Stimulated activated CD8-positive, alpha-beta memory T cell treated with anti-CD3 and anti-CD28 coated beads, Interleukin-15, amount 100 ng/mL, for 24 hours (primary cell): Measurements from ENCODE around the gene TULP4.
"Not testable (repeated sequence)": the region's sequence is repeated elsewhere in the genome, so short reads cannot be mapped to it uniquely, and the experiment has no call there.

Source experiments
- DNase-seq: peaks from one replicate; pipeline ENCODE4 v3.0.0-alpha.2; 2020; ENCODE audit warnings: low read depth

Gene TULP4

DNA sequence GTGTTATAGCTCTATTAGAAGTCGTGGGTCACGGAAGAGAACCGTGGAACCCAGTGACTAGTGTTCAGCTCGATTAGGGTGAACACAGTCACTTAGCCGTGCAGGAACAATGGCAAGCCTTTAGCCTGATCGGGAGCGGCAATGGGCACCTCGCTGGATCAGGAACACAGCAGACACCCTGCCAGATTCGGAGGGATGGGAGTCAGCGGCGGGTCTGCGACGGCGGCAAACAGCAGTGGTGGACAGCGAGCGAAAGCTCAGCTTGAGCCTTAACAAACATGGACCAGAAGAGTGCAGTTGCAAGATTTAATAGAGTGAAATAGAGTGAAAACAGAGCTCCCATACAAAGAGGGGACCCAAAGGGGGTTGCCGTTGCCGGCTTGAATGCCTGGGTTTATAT, 157.8 kb downstream of the TULP4 start:
- not testable (repeated sequence) for DNase-seq

DNA sequence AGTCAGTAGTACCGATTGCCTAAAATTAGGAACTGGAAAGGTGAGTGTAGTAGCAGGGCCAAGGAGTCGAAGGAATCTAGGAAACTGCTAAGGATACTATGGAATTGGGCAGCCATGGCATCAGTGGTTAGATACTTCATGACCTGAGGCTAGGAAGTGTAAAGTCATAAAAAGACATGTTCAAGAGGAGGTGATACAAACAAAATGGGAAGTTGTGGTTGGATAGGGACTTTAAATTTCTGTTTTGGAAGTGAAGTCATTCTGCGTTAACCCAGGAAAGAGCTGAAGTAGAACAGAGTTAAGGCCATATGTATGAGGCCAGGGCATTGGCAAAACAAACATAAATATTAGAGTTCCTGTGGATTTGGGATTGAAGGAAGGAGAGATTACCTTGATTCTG, 159.1 kb downstream of the TULP4 start:
- no peak for DNase-seq

DNA sequence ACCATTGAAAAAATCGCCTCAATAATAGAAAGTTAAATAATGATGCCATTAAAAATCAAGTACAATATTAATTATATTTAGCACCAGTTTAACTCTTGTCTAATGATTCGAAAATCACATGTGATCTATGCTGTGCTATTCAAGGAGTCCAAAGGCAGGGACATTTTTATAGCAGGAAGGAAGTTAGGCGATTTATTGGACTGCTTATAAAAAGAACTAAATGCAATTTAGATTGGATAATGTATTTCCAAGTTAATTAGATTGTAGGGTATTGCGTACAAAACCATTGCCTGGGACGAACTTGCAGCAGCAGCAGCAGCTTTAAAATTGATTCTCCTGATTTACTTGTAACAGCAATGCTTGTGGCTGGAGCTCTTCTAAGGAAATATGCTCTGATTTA, 160.2 kb downstream of the TULP4 start:
- DNase-seq: no peak

DNA sequence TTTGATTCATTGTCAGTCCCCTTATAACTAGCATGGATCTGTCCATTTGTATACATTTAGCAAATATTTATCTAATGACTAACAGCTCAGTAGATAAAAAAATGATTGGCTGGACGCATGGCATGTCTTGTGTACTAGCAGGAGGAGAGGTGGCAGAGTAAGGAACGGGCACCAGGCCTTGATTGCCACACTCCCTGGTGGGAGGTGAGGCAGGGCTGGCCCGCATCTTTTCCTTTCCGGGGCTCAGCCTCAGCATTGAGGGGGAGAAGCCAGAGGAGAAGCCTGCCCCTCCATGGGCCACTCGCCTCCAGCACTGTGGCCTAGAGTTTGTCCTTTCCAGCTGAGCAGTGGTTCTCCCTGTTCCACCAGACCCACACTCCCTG, 162.7 kb downstream of the TULP4 start:
- no peak for DNase-seq

DNA sequence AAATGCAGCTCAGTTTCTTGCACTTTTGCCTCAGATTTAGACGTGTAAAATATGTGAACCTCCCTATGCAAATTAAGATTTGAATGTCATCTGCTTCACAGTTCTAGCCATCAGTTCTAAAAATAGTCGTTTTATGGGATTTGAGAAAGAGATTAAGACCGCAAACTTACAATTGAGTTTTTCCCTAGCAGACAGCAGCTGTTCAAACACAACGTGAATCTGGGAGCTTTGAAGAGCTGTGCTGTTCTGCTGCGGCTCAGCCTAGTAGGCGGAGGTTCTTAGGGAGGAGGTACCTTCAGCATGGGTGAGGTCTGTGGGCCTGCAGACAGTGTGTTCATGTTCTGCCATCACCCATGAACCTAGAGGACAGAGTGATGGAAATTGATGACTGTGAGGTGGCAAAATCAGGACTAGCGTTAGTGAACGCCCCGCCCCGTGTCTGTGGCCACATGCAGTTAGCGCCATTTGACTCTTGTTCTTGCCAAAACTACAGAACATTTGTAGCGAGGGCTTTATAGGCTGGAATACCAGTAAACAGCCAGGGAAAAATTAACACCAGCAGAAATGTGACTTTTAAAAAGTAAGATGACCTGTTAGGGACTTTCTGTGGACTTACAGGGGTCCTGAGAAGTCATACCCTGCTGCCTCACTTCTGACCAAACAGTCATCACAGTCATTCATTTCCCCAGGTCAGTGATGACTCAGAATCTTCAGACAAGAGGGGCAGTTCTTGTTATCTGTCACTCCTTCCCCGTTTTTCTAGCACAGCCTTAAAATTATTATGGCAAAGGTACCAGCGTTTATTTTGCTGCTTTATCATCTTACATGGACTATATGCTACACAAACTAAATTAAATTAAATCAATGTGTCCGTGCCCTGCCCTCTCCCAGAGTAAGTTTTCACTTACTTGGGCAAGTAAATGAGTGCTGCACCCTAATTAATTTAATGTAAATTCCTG, 163.4 kb downstream of the TULP4 start:
- DNase-seq: no peak

DNA sequence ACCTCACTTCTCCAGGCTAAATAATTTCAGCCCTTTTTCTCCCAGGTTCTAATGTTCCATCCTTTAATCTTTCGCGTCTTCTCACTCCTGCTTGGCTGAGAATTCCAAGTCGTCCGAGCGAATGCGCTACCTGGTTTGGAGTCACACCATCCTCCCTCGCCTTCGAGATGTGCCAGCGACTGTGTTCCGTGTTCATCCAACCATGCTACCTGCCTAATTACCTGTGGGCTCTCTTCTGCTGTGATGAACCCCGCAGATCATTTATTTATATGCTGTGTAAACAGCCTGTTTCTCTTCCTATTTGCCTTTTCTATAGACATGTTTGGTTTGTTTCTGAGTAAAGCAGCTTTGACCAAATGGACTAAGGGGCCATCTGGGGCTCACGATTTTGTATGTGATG, 164.1 kb downstream of the TULP4 start:
- DNase-seq: no peak

DNA sequence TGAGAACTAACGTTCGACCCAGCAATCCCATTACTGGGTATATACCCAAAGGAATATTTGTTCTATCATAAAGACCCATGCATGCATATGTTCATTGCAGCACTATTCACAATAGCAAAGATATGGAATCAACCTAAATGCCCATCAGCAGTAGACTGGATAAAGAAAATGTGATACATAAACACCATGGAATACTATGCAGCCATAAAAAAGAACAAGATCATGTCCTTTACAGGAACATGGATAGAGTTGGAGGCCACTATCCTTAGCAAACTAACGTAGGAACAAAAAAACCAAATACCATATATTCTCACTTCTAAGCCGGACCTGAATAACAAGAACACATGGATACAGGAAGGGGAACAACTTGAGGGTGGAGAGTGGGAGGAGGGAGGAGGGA, 165.5 kb downstream of the TULP4 start:
- not testable (repeated sequence) for DNase-seq

DNA sequence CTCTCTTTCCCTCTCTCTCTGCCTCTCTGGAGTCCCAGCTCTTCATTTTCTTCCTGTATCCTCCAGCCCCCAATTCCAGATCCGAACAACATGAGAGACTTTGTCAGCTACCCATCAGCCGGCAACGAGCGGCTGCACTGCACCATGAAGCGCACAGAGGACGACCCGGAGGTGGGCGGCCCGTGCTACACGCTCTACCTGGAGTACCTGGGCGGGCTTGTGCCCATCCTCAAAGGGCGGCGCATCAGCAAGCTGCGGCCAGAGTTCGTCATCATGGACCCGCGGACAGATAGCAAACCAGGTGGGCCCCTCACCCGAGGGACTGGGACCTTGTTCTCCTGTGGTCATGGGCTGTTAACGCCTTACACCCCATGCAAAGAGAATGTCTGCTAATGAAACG, 168.7 kb downstream of the TULP4 start:
- no peak for DNase-seq

DNA sequence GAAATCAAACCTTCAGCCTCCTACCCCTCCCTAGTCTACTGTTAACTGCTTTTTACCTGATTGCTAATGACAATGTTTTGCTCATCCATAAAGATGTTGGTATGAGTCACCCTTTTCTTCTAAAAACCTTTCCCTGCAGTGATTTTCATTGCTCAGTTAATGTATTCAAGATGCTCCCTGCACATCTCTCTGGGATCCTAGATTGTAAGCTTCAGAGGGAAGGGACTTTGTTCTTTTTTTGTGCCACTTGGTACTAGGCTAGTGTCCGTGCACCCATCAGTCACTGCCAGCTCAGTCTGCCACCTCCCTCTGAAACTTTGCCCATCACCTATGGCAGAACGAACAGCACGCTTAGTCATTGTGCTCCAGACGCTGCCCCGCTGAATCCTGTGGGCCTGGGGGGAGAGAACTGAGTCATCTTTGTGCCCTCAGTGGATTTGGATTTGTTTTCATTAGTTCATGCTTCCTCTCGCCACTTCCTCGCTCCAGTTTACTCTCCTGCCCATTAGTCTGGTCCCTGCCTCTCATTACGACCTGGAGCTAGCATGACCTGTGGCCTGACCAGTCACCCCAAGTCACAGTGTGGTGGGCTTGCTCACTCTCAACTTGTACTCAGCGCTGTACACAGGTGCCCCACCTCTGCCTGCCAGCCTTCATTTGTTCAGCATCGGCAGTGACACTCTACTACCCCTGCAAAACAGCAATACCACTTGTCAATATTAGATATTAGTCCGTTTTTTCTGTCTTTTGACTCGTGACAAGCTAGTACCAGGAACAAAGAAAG, 169.6 kb downstream of the TULP4 start:
- DNase-seq: no peak

DNA sequence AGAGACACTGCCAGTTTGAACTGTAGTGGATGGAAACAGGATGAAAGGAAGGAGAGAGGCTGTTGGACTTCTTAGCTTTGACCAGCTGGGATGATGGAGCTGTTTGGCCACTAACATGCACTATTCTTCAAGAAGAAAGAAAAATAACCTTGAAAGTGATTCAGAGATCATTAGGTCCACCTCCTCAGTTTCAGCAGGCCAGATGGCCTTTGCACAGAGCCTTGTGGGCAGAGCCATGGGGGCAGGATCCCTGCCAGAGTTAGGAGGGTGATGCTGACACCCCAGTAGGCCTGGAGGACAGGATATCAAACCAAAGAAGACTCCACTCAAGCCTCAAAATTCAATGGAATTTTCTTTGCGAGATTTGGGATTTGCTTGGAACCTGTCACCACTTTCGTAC, 173.2 kb downstream of the TULP4 start:
- no peak for DNase-seq

DNA sequence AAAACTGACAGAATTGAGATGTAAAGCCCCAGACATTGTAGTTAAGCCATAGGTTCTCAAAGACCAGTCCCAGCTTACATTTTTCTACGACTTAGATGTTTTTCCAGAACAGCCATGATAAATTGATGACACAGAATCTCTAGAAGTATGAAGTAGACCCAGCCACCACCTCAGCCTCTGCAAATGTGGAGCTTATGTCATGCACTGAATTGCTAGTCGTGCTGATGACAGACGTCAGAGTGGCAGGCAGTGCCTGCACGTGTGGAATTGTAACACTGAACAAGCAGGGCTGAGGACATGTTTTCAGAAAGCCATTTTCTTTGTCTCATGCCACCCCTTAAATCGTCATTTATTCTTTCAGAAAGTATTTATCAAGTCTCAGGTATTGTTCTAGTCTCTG, 175.2 kb downstream of the TULP4 start:
- no peak for DNase-seq

DNA sequence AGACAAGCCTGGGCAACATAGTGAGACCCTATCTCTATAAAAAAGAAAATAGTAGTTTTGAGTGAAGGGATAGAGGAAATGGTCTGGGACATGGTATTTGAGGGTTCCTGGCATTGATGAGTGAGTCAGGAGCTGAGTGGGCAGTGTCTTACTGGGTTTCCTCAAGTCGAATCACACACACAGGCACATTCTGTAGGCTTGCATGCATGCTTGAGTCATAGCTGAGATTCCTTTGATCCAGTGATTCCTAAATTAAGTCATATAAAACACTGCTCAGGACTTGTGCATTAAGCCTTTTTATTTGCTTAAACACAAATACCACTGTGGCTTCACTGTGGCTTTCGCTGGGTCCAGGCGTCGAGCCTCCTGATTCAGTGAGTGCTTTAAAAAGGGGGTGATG, 175.8 kb downstream of the TULP4 start:
- no peak for DNase-seq

DNA sequence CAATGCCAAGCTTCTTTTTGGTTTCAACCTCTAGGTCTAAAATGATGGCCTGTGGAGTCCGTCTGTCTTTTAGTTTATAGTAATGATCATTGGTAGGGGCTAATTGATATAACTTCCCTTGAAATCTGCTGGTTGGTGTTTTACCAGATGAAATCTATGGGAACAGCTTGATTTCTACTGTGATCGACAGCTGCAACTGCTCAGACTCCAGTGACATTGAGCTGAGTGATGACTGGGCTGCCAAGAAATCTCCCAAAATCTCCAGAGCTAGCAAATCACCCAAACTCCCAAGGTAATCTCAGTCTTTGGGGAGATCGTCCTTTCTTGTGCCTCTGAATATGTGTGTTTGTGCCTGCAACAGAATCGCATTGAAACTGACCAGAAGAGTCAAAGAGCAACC, 177.2 kb downstream of the TULP4 start:
- DNase-seq: no peak

DNA sequence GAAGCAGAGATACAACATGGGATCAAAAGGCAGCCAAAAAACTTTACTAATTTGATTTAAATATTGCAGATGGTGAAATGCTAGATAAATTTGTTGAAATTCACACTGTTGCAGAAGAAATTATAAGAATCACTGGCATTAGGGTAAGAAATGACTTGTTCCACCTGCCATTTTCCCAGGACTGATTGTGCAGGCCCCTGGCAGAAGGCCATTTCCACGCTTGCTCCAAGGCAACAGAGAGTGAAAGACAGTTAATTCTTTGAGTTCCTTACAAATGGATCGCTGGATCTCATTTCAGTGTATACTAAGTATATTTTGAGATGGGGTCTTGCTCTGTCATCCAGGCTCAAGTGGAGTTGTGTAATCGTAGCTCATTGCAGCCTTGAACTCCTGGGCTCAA, 180.6 kb downstream of the TULP4 start:
- no peak for DNase-seq

DNA sequence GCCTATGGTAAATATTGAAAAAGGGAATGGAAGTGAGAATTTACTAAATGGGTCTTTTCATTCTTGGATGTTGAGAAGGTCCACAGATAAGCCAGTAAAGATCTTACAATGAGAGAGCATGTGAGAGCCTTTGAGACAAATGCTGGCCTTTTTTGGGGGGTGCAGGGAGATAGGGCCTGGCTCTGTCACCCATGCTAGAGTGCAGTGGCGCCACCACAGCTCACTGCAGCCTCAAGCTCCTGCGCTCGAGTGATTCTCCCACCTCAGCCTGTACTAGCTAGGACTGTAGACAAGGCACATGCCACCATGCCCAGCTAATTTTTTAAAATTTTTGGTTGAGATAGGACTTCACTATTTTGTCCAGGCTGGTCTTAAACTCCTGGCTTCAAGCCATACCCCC, 184.4 kb downstream of the TULP4 start:
- DNase-seq: no peak

DNA sequence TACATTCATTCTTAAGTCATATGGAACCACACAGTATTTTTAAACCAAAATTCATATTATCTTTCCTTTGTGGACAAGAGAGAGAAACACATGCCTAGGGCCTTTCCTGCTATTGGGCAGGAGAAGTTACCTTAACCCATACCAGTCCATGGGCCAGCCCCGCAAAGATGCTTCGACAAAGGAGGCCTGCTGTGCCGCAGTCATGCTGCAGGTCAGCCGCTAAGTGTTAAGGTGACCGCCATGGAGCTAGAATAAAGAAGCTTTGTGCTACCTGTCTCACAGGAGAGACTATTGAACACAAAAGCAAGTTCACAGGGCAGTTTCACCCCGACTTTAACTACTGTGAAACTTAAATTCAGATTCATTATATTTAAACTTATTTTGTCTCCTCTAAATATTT, 185.4 kb downstream of the TULP4 start:
- DNase-seq: no peak

DNA sequence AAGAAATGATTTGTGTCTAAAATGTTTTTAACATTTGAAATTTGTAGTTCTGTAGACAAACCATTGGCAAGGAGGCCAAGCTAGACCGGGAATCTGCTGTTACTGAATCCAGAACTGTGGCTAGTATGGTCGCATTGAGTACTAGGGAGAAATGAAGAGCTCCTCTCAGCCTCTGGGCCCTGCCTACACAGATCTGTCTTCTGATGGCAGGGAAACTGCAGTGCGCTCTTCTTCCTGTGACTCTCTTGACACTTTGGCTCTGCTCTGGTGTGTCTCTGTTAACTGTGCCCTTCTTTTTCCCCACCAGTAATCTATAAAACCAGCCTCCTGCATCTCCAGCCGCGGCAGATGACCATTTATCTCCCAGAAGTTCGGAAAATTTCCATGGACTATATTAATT, 186.1 kb downstream of the TULP4 start:
- DNase-seq: no peak

DNA sequence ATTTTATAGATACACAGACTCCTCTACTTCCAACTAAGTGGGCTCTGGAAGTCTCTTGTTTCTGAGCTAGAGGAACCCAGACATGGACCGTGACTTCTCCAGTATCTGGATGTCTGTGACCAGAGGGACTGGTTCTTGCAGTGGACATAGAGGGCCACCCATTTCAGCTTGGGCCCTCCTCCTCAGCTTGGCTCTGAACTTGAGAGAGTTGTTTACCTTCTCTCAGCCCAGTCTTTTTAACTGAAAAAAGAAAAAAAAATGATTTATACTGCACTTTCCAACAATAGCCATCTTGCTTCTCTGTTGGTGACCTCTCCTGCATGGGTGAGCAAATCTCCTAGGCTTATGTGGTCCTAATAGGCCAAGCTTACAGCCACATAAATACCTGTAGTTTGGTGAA, 187.3 kb downstream of the TULP4 start:
- DNase-seq: no peak

DNA sequence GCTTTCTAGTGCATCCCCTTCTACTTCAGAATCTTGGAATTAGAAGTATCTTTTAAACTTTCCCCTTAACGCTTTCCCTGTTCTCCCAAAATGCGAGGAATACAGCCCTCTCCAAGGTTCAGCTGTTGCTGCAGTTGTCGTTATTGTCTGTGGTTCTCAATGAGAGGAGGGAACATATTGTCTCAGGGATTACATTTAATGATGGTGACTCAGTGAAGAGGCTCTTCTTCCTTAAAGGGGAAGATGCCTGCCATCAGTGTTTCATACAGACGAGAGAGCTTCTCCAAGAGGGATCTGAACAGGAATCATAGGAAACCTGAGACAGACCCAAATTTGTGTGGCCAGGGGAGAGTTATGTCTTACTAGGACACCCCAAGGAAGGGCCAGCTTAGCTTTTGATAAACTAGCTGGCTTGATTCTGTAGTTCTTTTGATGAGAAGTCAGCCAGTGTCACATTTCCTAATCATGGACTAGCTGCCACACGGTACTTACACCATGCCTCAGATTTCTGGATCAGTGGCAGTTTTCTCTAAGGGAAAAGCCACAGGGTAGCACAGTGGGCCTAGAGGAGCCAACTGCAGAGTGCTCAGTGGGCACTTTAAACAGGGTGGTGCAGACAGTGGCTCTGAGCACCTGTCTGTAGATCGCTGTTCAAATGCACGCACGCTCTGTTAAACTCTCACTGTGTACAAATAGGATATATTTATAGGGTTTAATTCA, 187.9 kb downstream of the TULP4 start:
- DNase-seq: no peak

DNA sequence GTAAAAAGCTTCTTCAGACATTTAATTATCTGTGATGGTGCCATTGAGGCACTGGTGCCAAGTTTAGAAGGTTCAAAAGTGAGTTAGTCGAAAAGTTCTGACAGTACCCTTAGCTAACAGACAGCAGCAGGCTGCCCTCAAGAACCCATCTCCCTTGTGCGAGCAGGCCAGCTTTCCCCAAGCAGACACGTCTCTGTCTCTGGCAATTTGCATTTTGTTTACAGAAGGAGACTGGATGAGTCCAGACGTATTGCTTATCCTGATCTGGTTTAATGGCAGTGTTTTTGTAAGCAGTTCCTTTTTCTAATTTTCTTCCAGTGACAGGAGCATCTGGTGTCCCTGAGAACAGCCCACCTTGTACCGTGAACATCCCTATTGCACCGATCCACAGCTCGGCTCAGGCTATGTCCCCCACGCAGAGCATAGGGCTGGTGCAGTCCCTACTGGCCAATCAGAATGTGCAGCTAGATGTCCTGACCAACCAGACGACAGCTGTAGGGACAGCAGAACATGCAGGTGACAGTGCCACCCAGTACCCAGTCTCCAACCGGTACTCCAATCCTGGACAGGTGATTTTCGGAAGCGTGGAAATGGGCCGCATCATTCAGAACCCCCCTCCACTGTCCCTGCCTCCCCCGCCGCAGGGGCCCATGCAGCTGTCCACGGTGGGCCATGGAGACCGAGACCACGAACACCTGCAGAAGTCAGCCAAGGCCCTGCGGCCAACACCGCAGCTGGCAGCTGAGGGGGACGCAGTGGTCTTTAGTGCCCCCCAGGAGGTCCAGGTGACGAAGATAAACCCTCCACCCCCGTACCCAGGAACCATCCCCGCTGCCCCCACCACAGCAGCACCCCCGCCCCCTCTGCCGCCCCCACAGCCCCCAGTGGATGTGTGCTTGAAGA, 189.3 kb downstream of the TULP4 start:
- no peak for DNase-seq

DNA sequence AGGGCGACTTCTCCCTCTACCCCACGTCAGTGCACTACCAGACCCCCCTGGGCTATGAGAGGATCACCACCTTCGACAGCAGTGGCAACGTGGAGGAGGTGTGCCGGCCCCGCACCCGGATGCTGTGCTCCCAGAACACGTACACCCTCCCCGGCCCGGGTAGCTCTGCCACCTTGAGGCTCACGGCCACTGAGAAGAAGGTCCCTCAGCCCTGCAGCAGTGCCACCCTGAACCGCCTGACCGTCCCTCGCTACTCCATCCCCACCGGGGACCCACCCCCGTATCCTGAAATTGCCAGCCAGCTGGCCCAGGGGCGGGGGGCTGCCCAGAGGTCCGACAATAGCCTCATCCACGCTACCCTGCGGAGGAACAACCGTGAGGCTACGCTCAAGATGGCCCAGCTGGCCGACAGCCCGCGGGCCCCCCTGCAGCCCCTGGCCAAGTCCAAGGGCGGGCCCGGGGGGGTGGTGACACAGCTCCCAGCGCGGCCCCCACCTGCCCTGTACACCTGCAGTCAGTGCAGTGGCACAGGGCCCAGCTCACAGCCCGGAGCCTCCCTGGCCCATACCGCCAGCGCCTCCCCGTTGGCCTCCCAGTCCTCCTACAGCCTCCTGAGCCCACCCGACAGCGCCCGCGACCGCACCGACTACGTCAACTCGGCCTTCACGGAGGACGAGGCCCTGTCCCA, 190.1 kb downstream of the TULP4 start:
- no peak for DNase-seq
